IPS-18a (cell line): ENCODE data around the gene PRKCZ.

ENCODE experiments used
- H3K27ac ChIP-seq: one replicate; pipeline ENCODE4 v1.5.1; 2013; ENCODE audit warnings: low read length
- H3K27me3 ChIP-seq: one replicate; pipeline ENCODE4 v1.6.1; 2013; ENCODE audit warnings: mild to moderate bottlenecking, low read length; ENCODE audit not compliant: control insufficient read depth, insufficient read depth
- H3K36me3 ChIP-seq: one replicate; pipeline ENCODE4 v1.6.1; 2013; ENCODE audit warnings: low read depth, low read length; ENCODE audit not compliant: control insufficient read depth
- H3K4me1 ChIP-seq: one replicate; pipeline ENCODE4 v1.6.1; 2013; ENCODE audit warnings: low read depth, low read length; ENCODE audit not compliant: control insufficient read depth
- H3K4me3 ChIP-seq: one replicate; pipeline ENCODE4 v1.5.1; 2013; ENCODE audit warnings: low read length
- H3K9ac ChIP-seq: one replicate; pipeline ENCODE4 v1.6.1; 2013; ENCODE audit warnings: mild to moderate bottlenecking, low read length, moderate library complexity
- H3K9me3 ChIP-seq: one replicate; pipeline ENCODE4 v1.6.1; 2013; ENCODE audit warnings: low read depth, low read length; ENCODE audit not compliant: control insufficient read depth

The PRKCZ gene

GRCh38 chr1:2049718-2050431, at the start of gene PRKCZ:
PRKCZ (plus strand) TSS chr1:2050411; CDS start chr1:2050631, 220 bp downstream.
- peak within 1 kb of the TSS; percentile 84 for H3K9ac ChIP-seq
- peaks cover 14% of the 10 kb centered on the region for H3K4me1 ChIP-seq
- H3K27ac ChIP-seq: peak within 1 kb of the TSS; percentile 39
- H3K36me3 ChIP-seq: no peaks in the 10 kb centered on the region
- peak within 1 kb of the TSS; percentile 81 for H3K4me3 ChIP-seq
- peaks cover 44% of the 10 kb centered on the region for H3K27me3 ChIP-seq
- H3K9me3 ChIP-seq: no peaks in the 10 kb centered on the region

GRCh38 chr1:2000432-2000831, 49.8 kb upstream of the PRKCZ start:
- H3K36me3 ChIP-seq: no peaks in the 10 kb centered on the region
- no peaks in the 10 kb centered on the region for H3K9me3 ChIP-seq
- no peaks in the 10 kb centered on the region for H3K4me1 ChIP-seq
- H3K27me3 ChIP-seq: peaks cover 7% of the 10 kb centered on the region
- no peak overlapping the region for H3K27ac ChIP-seq
- no peak overlapping the region for H3K4me3 ChIP-seq
- H3K9ac ChIP-seq: no peak overlapping the region

DNA sequence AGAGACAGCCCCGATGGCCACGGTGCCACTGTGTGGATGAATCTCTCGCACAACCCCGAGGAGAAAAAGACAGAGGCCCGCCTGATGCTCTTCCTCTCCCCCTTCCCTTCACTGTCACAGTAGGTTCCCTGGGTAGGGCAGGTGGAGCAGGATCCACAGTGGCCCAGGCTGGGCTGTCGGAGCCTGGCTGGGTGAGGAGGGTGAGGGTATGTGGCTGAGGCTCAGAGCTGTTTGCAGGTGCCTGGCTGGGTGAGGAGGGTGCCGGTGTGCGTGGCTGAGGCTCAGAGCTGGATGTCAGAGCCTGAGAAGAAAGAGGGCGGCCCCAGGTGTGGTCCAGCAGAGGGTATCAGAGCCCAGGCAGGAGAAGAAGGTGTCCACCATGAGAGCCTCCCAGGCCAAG, 49.4 kb upstream of the PRKCZ start:
- no peaks in the 10 kb centered on the region for H3K36me3 ChIP-seq
- H3K27me3 ChIP-seq: peaks cover 7% of the 10 kb centered on the region
- H3K4me3 ChIP-seq: no peak overlapping the region
- no peaks in the 10 kb centered on the region for H3K4me1 ChIP-seq
- no peak overlapping the region for H3K27ac ChIP-seq
- H3K9me3 ChIP-seq: no peaks in the 10 kb centered on the region
- no peak overlapping the region for H3K9ac ChIP-seq

DNA sequence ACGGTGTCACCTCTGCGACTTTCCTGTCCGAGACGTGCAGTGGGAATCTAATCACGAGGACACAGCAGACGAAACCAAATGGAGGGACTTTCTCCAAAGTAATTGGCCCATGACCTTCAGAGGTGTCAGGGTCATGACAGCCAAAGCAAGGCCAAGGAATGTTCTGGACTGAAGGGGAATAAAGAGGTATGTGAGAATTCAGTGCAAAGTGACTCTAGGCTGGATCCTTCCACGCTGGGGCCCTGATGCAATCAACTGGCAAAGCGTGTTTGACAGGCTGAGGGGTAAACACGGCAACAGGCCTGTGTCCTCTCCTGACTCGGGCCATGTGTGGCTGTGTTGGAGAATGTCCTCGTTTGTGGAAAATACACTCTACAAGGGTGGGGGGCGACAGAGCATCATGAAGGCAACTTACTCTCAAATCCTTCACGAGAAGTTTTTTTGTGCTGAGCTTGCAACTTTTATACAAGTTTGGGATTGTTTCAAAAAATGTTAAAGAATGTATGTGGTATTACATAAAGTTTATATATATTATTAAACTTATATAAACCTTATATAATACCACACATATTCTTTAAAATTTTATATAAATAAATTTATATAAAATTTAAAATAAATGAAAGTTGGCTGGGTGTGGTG, 48.3 kb upstream of the PRKCZ start:
- no peaks in the 10 kb centered on the region for H3K4me1 ChIP-seq
- no peak overlapping the region for H3K9ac ChIP-seq
- no peaks in the 10 kb centered on the region for H3K36me3 ChIP-seq
- no peak overlapping the region for H3K4me3 ChIP-seq
- no peak overlapping the region for H3K27ac ChIP-seq
- peaks cover 7% of the 10 kb centered on the region for H3K27me3 ChIP-seq
- no peaks in the 10 kb centered on the region for H3K9me3 ChIP-seq

GRCh38 chr1:2003541-2004131, 46.6 kb upstream of the PRKCZ start, which contains the start of gene CFAP74:
CFAP74 (minus strand) TSS chr1:2003786; CDS start chr1:1990956, 12,830 bp downstream.
- Histone ChIP-seq H3K9ac (no peak within 1 kb of the TSS), H3K4me3 (peak within 1 kb of the TSS; percentile 46)

DNA sequence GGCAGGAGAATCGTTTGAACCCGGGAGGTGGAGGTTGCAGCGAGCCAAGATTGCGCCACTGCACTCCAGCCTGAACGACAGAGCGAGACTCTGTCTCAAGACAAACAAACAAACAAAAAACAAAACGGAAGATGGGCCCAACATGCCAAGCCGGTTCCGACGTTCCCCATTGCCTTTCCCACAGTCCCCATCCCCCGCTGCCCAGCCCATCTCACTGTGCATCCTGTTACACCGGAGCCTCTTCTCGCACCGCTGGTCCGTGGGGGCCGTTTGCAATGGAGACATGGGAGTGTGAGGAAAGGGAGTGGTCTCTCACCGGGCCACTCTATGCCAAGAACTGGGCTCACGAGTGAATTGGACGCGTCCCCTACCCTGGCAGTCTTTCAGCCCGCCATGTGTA, 45.4 kb upstream of the PRKCZ start:
- no peaks in the 10 kb centered on the region for H3K4me1 ChIP-seq
- no peaks in the 10 kb centered on the region for H3K9me3 ChIP-seq
- no peak overlapping the region for H3K27ac ChIP-seq
- no peaks in the 10 kb centered on the region for H3K36me3 ChIP-seq
- H3K27me3 ChIP-seq: peaks cover 7% of the 10 kb centered on the region
- H3K4me3 ChIP-seq: no peak overlapping the region
- H3K9ac ChIP-seq: no peak overlapping the region

More at GRCh38 chr1:2003541-2004131, 46.6 kb upstream of the PRKCZ start, which contains the start of gene CFAP74:
- Histone ChIP-seq H3K36me3 (no peaks in the 10 kb centered on the region), H3K27ac (no peak within 1 kb of the TSS), H3K4me1 (no peaks in the 10 kb centered on the region), H3K9me3 (no peaks in the 10 kb centered on the region), H3K27me3 (peaks cover 7% of the 10 kb centered on the region)

- Histone ChIP-seq H3K9me3 (no peaks in the 10 kb centered on the region), H3K27ac (no peak overlapping the region), H3K27me3 (no peaks in the 10 kb centered on the region), H3K36me3 (no peaks in the 10 kb centered on the region), H3K4me1 (no peaks in the 10 kb centered on the region), H3K4me3 (no peak overlapping the region), H3K9ac (no peak overlapping the region)
Measured at GRCh38 chr1:2009101-2010053, 40.8 kb upstream of the PRKCZ start.

- Histone ChIP-seq H3K4me3 (no peak overlapping the region), H3K4me1 (no peaks in the 10 kb centered on the region), H3K36me3 (no peaks in the 10 kb centered on the region), H3K27ac (no peak overlapping the region), H3K9me3 (no peaks in the 10 kb centered on the region), H3K9ac (no peak overlapping the region), H3K27me3 (peaks cover 17% of the 10 kb centered on the region)
Measured at GRCh38 chr1:2014181-2014580, 36.0 kb upstream of the PRKCZ start.

DNA sequence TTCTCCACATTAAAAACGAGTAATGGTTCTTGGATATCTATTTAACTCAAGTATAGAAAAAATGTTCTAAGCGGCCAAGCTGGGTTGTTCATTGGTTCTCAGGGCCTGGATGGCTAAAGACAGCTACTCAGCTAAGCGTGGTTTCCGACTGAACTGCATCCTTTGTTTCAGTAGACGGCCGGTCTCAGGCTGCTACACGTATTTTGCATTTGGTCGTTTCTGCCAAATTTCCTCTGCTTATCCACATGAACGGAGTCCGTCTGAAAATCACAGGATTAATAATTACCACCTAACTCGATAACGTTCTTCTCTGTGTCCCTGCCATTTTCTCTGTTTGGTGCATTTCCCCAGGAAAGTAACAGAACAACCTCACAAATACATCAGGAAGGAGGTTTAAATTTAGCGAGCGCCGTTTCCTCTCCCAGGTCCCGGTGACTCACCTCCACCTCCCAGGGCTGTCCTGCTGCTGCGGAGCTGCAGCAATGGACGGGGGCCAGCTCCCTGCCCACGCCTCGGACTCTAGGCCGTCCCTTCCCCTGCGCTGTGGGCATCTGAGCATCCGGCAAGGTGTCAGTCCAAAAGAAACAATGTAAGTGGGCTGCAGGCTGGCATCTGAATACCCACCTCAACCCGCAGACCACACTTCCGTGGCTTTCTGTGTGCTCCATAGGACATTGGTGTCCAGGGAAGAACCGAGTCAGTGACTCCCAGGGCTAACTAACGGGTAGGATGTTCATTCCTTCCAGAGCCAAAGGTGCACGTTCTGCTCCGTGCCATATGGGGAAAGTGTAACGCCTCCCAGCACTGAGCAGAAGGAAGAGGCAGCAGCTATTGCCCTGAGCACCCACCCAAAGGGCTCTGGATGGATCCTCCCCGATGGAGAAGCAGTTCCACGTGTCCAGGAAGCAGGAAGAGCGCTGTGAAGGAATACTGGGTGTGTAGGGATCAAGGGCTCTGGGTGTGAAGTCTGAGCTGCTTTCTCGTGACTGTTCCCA, 35.2 kb upstream of the PRKCZ start:
- no peak overlapping the region for H3K27ac ChIP-seq
- no peaks in the 10 kb centered on the region for H3K4me1 ChIP-seq
- H3K36me3 ChIP-seq: no peaks in the 10 kb centered on the region
- no peak overlapping the region for H3K4me3 ChIP-seq
- H3K9ac ChIP-seq: no peak overlapping the region
- H3K9me3 ChIP-seq: no peaks in the 10 kb centered on the region
- H3K27me3 ChIP-seq: peaks cover 23% of the 10 kb centered on the region

DNA sequence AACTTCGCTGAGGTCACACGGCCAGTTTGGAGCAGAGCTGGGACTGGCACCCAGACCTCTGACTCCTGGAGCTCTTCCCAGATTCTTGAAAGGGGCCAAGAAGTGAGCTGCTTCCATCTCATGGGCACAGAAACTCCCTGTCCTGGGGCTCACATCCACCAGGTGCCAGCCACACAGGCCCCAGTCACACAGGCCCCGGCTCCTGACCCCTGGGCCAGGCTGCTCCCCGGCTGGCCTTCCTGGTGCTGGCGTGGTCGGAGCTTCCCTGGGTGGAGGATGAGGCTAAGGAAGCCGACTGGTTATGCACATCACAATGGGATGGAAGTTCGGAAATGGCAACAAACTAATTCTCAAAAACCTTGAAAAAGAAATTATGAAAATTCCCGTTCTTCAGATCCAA, 34.1 kb upstream of the PRKCZ start:
- peaks cover 34% of the 10 kb centered on the region for H3K27me3 ChIP-seq
- H3K36me3 ChIP-seq: no peaks in the 10 kb centered on the region

More for the DNA sequence above, 34.1 kb upstream of the PRKCZ start:
- H3K9me3 ChIP-seq: no peaks in the 10 kb centered on the region
- no peak overlapping the region for H3K4me3 ChIP-seq
- no peaks in the 10 kb centered on the region for H3K4me1 ChIP-seq
- no peak overlapping the region for H3K27ac ChIP-seq
- no peak overlapping the region for H3K9ac ChIP-seq
